ENCODE data around the gene FEM1B.

GRCh38 chr15:68279779-68280753, 2.5 kb downstream of the FEM1B start:
- TF ChIP-seq CTCF (conservative IDR thresholded peaks at IDR 0.05; ENCODE audit: low read length) (no peak), EZH2phosphoT487 (IDR thresholded peaks at IDR 0.05; ENCODE audit: borderline replicate concordance, low read depth, low read length) (no peak)

Data from OCI-LY7 (cell line).